Ovary (tissue), 9 donors: ENCODE results near the gene TAF7L. TPM values are rescaled to one million over a fixed set of nuclear protein-coding genes. Genes with fewer than 3 reads are reported as not detected.

ENCODE experiments used
- DNase-seq, 5 donors: peaks; one replicate each; pipeline ENCODE4 v3.0.0-alpha.2; 2019 to 2020
- H3K27ac ChIP-seq, 2 donors: fragments of 200-600 bp; one replicate each; pipeline versions ENCODE4 v1.5.1 to v1.8.0; 2019 to 2022
- H3K27me3 ChIP-seq: fragments of 200-600 bp; one replicate; pipeline ENCODE4 v1.8.0; 2022
- H3K36me3 ChIP-seq: fragments of 200-600 bp; sonication (generic); one replicate; pipeline ENCODE4 v1.5.1; 2019
- H3K4me1 ChIP-seq: one replicate; pipeline ENCODE4 v1.8.1; 2013; ENCODE audit warnings: mild to moderate bottlenecking, moderate library complexity; ENCODE audit not compliant: insufficient read depth
- H3K4me3 ChIP-seq: fragments of 200-600 bp; sonication (generic); one replicate; pipeline ENCODE4 v1.5.1; 2017
- H3K9me3 ChIP-seq, 2 donors: fragments of 200-600 bp in 1 of 2; sonication (generic) in 1 of 2; one replicate each; pipeline versions ENCODE4 v1.5.1 to v1.8.1; 2013 to 2019; ENCODE audit warnings: mild to moderate bottlenecking in 1 of 2, moderate library complexity in 1 of 2
- EP300 ChIP-seq: sonication (generic); formaldehyde crosslinking; IDR thresholded peaks from one replicate; pipeline ENCODE4 v1.6.1; 2017; ENCODE audit warnings: antibody characterized with exemption
- POLR2A ChIP-seq: fragments of 450-650 bp; IDR thresholded peaks from one replicate; pipeline ENCODE4 v1.6.1; 2017; ENCODE audit warnings: antibody characterized with exemption, mild to moderate bottlenecking, moderate library complexity
- WGBS, 3 donors: extraction: QIAGEN DNeasy Blood & Tissue Kit in 1 of 3; methylation state at CpG; one replicate each; pipeline versions ENCODE4 v1.1.5 to v1.1.7; 2013 to 2017; 5-methylcytosine and 5-hydroxymethylcytosine counted together
- intact Hi-C, 4 donors: fragments of 100-400 bp; cut with DNase I; formaldehyde crosslinking; loops; one replicate each; pipeline versions ENCODE4 v1.11.0 to v1.15.1; 2022 to 2023
- polyA plus RNA-seq, 2 donors: library from polyadenylated mRNA; stranded (reverse); fragments of 200-250 nt in 1 of 2; fragments of 350-450 nt in 1 of 2; fragmentation: Illumina TruSeq in 1 of 2; extraction: RNeasy Lipid Tissue Mini Kit (QIAGEN cat#74804) in 1 of 2; gene quantifications; one replicate each; pipeline ENCODE4 v1.2.3, GENCODE V29; 2013 to 2014
- total RNA-seq, 7 donors: library from RNA; depleted of rRNA in 2 of 7; stranded (reverse); fragments of >200 nt in 2 of 7; fragmentation: NEBNext Ultra II Directional in 3 of 7; extraction: Animal tissue kit (Norgen Biotek cat#: 25700) in 3 of 7; gene quantifications; one replicate each; pipeline versions ENCODE4 v1.1.0 to v1.2.4, GENCODE V29; 2016 to 2023
- TF ChIP-seq, protein P1 (sequence below), 3 donors: fragments of 450-650 bp in 2 of 3; fragments of 200-600 bp in 1 of 3; IDR thresholded peaks; one replicate each; pipeline versions ENCODE4 v1.5.1 to v1.8.0; 2016 to 2022; ENCODE audit warnings: antibody characterized with exemption in 3 of 3, mild to moderate bottlenecking in 1 of 3
- donor health status: DM: no; HTN: no; CAD: no; lungs with moderate emphysema.
- donor health status: DM: no; HTN: no; CAD: no.
- donor health status: Bipolar disorder and iron deficiency.
- donor health status: DM: yes; HTN: yes; CAD: no.
- donor health status: DM: no; HTN: no; CAD: no.
- donor health status: DM: yes; HTN: yes; CAD: no.

TAF7L gene
- total and polyA plus RNA-seq, 9 donors = 0.04 to 0.36 (median 0.17) TPM; not detected in 5

DNA sequence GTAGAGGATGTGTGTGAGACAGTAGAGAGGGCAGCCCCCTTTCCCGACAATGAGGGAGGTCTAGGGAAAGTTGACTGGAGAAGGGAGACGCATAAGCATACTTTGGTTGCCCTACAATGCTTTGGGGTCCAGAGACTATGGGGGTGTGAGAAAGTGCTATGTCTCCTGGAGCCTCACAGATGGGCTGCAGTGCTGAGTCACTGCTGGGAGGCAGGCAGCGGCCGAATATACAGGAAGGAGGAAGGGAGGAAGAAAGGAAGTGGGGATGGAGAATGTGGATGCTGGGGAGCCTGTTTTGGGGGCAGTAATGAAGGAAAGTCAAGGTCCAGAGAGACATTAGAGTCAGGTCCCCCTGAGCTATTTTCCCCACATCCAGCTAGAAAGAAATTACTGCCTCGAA is 58.8 kb downstream of the TAF7L start:
- intact Hi-C loops = no loop called here
- Histone ChIP-seq H3K4me1 (no peaks in the 10 kb centered on the region), H3K27ac (no peak overlapping the region), H3K27me3 (no peaks in the 10 kb centered on the region), H3K36me3 (no peaks in the 10 kb centered on the region), H3K9me3 (no peaks in the 10 kb centered on the region), H3K4me3 (no peak overlapping the region)
- TF ChIP-seq, protein P1, sequence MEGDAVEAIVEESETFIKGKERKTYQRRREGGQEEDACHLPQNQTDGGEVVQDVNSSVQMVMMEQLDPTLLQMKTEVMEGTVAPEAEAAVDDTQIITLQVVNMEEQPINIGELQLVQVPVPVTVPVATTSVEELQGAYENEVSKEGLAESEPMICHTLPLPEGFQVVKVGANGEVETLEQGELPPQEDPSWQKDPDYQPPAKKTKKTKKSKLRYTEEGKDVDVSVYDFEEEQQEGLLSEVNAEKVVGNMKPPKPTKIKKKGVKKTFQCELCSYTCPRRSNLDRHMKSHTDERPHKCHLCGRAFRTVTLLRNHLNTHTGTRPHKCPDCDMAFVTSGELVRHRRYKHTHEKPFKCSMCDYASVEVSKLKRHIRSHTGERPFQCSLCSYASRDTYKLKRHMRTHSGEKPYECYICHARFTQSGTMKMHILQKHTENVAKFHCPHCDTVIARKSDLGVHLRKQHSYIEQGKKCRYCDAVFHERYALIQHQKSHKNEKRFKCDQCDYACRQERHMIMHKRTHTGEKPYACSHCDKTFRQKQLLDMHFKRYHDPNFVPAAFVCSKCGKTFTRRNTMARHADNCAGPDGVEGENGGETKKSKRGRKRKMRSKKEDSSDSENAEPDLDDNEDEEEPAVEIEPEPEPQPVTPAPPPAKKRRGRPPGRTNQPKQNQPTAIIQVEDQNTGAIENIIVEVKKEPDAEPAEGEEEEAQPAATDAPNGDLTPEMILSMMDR (IDR thresholded peaks at IDR 0.05) = no peak
- TF ChIP-seq POLR2A = no peak
- TF ChIP-seq EP300 = no peak
- WGBS, 3 donors = 85% methylated on average over 5 of the region's 5 CpGs
- DNase-seq = no peak

DNA sequence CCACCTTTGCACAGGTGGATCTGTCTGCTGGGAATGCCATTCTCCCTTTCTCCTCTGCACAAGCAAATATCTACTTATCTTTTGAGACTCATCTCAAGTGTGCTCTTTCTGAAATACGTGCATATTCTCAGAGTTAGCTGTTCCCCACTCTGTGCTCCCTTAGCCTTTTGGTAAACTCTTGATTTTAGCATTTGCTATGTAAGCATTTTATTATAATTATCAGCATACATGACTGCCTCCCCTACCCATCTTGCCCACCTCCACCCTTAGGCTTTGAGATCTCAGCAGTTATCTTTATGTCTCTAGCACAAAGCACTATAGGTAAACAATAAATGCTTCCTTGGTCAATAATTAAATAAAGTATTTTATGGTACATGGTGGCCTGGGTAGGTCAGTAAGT is 60.1 kb downstream of the TAF7L start:
- WGBS, 3 donors = 47 to 63% (median 63%) methylated on average over 1 of the region's 1 CpG
- Histone ChIP-seq H3K4me1 (no peaks in the 10 kb centered on the region), H3K4me3 (no peak overlapping the region), H3K36me3 (no peaks in the 10 kb centered on the region), H3K27me3 (no peaks in the 10 kb centered on the region), H3K9me3 (no peaks in the 10 kb centered on the region), H3K27ac (no peak overlapping the region)
- intact Hi-C loops = no loop called here
- TF ChIP-seq POLR2A (no peak), EP300 (no peak)
- TF ChIP-seq, protein P1 (IDR thresholded peaks at IDR 0.05) = no peak
- DNase-seq = no peak

DNA sequence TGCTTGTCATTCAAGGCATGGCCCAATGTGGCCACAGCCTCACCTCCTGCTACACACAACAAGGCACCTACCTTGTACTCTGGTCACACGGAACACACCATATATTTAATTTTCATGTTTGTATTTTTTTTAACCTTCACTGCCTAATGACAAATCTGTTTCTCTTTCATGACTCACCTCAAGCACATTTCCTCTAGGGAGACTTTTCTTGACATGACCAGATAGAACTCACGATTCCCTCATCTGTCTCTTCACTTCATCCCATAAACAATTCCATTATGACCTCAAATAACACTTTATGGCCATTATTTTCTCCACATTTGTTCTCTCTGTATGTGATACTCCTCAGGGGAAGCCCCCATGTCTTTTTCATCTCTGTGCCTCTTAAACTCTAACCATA is 60.5 kb downstream of the TAF7L start:
- Histone ChIP-seq H3K9me3 (no peaks in the 10 kb centered on the region), H3K27ac (no peak overlapping the region), H3K27me3 (no peaks in the 10 kb centered on the region), H3K36me3 (no peaks in the 10 kb centered on the region), H3K4me1 (no peaks in the 10 kb centered on the region), H3K4me3 (no peak overlapping the region)
- no peak for DNase-seq
- TF ChIP-seq EP300 = no peak
- no peak for TF ChIP-seq POLR2A
- 79 to 87% (median 83%) methylated on average over 2 of the region's 2 CpGs for WGBS, 3 donors
- intact Hi-C loops = no loop called here

DNA sequence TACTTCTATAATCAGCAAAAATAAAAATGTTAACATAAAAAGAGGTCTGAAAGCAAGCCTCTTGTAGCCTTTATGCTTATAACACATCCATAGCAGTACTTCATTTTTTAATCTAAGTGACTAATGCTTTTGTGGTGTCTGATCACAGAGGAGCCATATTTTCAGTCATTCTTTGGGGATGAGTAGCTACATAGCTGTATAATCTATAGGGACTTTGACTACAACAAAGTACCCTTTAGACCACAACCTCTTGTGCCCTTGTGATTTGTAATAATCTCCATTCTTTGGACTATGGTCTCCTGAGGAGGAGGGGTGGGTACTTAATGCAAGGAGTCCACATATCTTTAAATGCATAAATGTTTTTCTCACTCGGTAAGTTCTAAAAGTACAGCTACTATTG is 62.0 kb downstream of the TAF7L start:
- no peak for DNase-seq
- H3K27me3 ChIP-seq = no peaks in the 10 kb centered on the region
- no peak overlapping the region for H3K4me3 ChIP-seq
- no peaks in the 10 kb centered on the region for H3K36me3 ChIP-seq
- intact Hi-C loops = no loop called here
- H3K9me3 ChIP-seq = no peaks in the 10 kb centered on the region
- no peak overlapping the region for H3K27ac ChIP-seq
- no peaks in the 10 kb centered on the region for H3K4me1 ChIP-seq
- TF ChIP-seq EP300 (no peak), POLR2A (no peak)
- TF ChIP-seq, protein P1 (IDR thresholded peaks at IDR 0.05) = no peak
- WGBS, 3 donors = 92 to 98% (median 93%) methylated on average over 1 of the region's 1 CpG

DNA sequence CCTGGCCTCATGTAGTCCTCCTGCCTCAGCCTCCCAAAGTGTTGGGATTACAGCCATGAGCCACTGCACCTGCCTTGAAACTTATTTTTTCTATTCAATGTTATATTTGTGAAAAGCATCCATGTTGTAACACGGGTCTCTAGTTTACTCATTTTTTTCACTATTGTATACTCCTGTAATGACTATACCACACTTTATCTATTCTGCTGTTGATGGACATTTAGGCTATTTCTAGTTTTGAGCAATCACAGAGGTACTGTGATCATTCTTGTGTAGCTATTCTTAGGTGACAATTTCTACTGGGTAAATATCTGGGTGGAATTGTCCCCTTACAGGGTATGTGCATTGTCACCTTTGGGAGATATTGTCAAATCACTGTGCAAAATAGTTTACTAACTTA is 67.9 kb downstream of the TAF7L start:
- 46 to 61% (median 56%) methylated on average over 1 of the region's 1 CpG for WGBS, 3 donors
- Histone ChIP-seq H3K36me3 (no peaks in the 10 kb centered on the region), H3K9me3 (no peaks in the 10 kb centered on the region), H3K27ac (no peak overlapping the region), H3K4me3 (no peak overlapping the region), H3K27me3 (no peaks in the 10 kb centered on the region), H3K4me1 (no peaks in the 10 kb centered on the region)
- intact Hi-C loops = no loop called here
- no peak for DNase-seq
- TF ChIP-seq, protein P1 (IDR thresholded peaks at IDR 0.05) = no peak
- TF ChIP-seq POLR2A (no peak), EP300 (no peak)
